GM23338 (cell line): ENCODE data around the gene IL22. TPM values are rescaled to one million over a fixed set of nuclear protein-coding genes. Genes with fewer than 3 reads are reported as not detected.

Experiments
- ATAC-seq: fragments of 200-7000 bp; cut with Tn5 transposase; 3 replicates; pipeline ENCODE4 v1.9.1; 2020
- DNase-seq: peaks from one replicate; pipeline ENCODE4 v3.0.0-alpha.2; 2015; ENCODE audit warnings: low spot score
- H2AFZ ChIP-seq: fragments of 200-600 bp; sonication (generic); 2 replicates; pipeline ENCODE4 v1.8.0; 2016; ENCODE audit warnings: antibody characterized with exemption, mild to moderate bottlenecking, moderate library complexity
- H3F3A ChIP-seq: fragments of 200-600 bp; sonication (generic); replicated peaks from 2 replicates; pipeline ENCODE4 v1.8.0; 2017; ENCODE audit warnings: antibody characterized with exemption, mixed run types, low read depth
- H3K27ac ChIP-seq: fragments of 200-600 bp; sonication (generic); 2 replicates; pipeline ENCODE4 v1.6.1; 2016; ENCODE audit warnings: low read depth
- H3K27me3 ChIP-seq: fragments of 200-600 bp; sonication (generic); 2 replicates; pipeline ENCODE4 v1.8.0; 2016; ENCODE audit warnings: mild to moderate bottlenecking, mixed run types, moderate library complexity; ENCODE audit not compliant: insufficient read depth
- H3K36me3 ChIP-seq: fragments of 200-600 bp; sonication (generic); 2 replicates; pipeline ENCODE4 v1.8.0; 2016; ENCODE audit warnings: mild to moderate bottlenecking; ENCODE audit not compliant: insufficient read depth
- H3K4me1 ChIP-seq: fragments of 200-600 bp; sonication (generic); 2 replicates; pipeline ENCODE4 v1.8.0; 2016; ENCODE audit warnings: mild to moderate bottlenecking, moderate library complexity; ENCODE audit not compliant: insufficient read depth
- H3K4me2 ChIP-seq: fragments of 200-600 bp; sonication (generic); 2 replicates; pipeline ENCODE4 v1.7.1; 2017; ENCODE audit warnings: mixed run types
- H3K4me3 ChIP-seq: fragments of 200-600 bp; sonication (generic); 2 replicates; pipeline ENCODE4 v1.6.1; 2016; ENCODE audit warnings: mixed run types
- H3K79me2 ChIP-seq: fragments of 200-600 bp; sonication (generic); replicated peaks from 2 replicates; pipeline ENCODE4 v1.8.0; 2017; ENCODE audit warnings: mild to moderate bottlenecking; ENCODE audit not compliant: insufficient read depth
- H3K9me2 ChIP-seq: fragments of 200-600 bp; sonication (generic); 2 replicates; pipeline ENCODE4 v1.8.0; 2017; ENCODE audit not compliant: insufficient read depth
- H4K20me1 ChIP-seq: fragments of 200-600 bp; sonication (generic); replicated peaks from 2 replicates; pipeline ENCODE4 v1.8.0; 2017; ENCODE audit warnings: mild to moderate bottlenecking; ENCODE audit not compliant: insufficient read depth
- H3K27ac Mint-ChIP-seq: 2 replicates; pipeline ENCODE4 v1.8.0; 2020; ENCODE audit warnings: inconsistent platforms, mild to moderate bottlenecking, moderate library complexity, mixed read lengths
- H3K27me3 Mint-ChIP-seq: 3 replicates; pipeline ENCODE4 v1.8.0; 2022; ENCODE audit warnings: low read depth, mild to moderate bottlenecking, moderate library complexity, mixed read lengths, inconsistent platforms; ENCODE audit not compliant: insufficient read depth, poor library complexity
- H3K36me3 Mint-ChIP-seq: 3 replicates; pipeline ENCODE4 v1.8.0; 2021; ENCODE audit warnings: low read depth, mild to moderate bottlenecking, inconsistent platforms, moderate library complexity, mixed read lengths
- H3K4me1 Mint-ChIP-seq: 3 replicates; pipeline ENCODE4 v1.8.0; 2020; ENCODE audit warnings: mild to moderate bottlenecking, inconsistent platforms, mixed read lengths
- H3K4me3 Mint-ChIP-seq: 3 replicates; pipeline ENCODE4 v1.8.0; 2021; ENCODE audit warnings: moderate library complexity, mild to moderate bottlenecking, inconsistent platforms, mixed read lengths
- H3K9me3 Mint-ChIP-seq: 3 replicates; pipeline ENCODE4 v1.8.0; 2020; ENCODE audit warnings: moderate library complexity, mild to moderate bottlenecking, inconsistent platforms, mixed read lengths
- CREB1 ChIP-seq: fragments of 250-450 bp; sonication (Bioruptor Pico); IDR thresholded peaks from 2 replicates; pipeline ENCODE4 v1.5.0; 2020; ENCODE audit warnings: low read depth, mild to moderate bottlenecking, moderate library complexity
- CTCF ChIP-seq, 2 experiments: fragments of 200-600 bp in 1 of 2; sonication (generic) in 1 of 2; conservative IDR thresholded peaks; 2 replicates each; pipeline versions ENCODE4 v1.5.1 to v1.6.1; 2016 to 2017; ENCODE audit warnings: antibody characterized with exemption in 2 of 2, low read depth in 2 of 2, mild to moderate bottlenecking in 2 of 2, moderate library complexity in 1 of 2
- ZNF462 ChIP-seq: fragments of 250-450 bp; sonication (Bioruptor Pico); IDR thresholded peaks from 2 replicates; pipeline ENCODE4 v1.5.0; 2020; ENCODE audit warnings: mild to moderate bottlenecking, moderate library complexity
- polyA plus RNA-seq: library from polyadenylated mRNA; unstranded; fragments of >200 nt; fragmentation: Nextera tagmentation; extraction: Ambion mirVana; gene quantifications from 2 replicates; pipeline ENCODE4 v1.2.1, GENCODE V29; 2016
- total RNA-seq: library from RNA; depleted of rRNA; stranded (reverse); fragments of >200 nt; shearing (Covaris generic); gene quantifications from 2 replicates; pipeline ENCODE4 v1.2.3, GENCODE V29; 2014

Gene IL22
- total and polyA plus RNA-seq, 2 experiments from 2014 or later: not detected

- H3K4me3 Mint-ChIP-seq: no peak overlapping the region
- H3K4me1 ChIP-seq: peaks cover 11% of the 10 kb centered on the region; the same call in 1 of the 2 replicates
- no peak overlapping the region for H3K4me3 ChIP-seq
- ATAC-seq: peak; percentile 64
- H3K4me1 Mint-ChIP-seq: peaks cover 16% of the 10 kb centered on the region
- no peaks in the 10 kb centered on the region for H3K36me3 ChIP-seq
- no peaks in the 10 kb centered on the region for H4K20me1 ChIP-seq
- no peaks in the 10 kb centered on the region for H3K9me3 Mint-ChIP-seq
- H3K27me3 Mint-ChIP-seq: peaks cover 2% of the 10 kb centered on the region
- no peak overlapping the region for H2AFZ ChIP-seq
- DNase-seq: peak; percentile 8
- H3K36me3 Mint-ChIP-seq: no peaks in the 10 kb centered on the region
- peak overlapping the region; percentile 36; the same call in 1 of the 2 replicates for H3K27ac Mint-ChIP-seq
- H3K27me3 ChIP-seq: no peaks in the 10 kb centered on the region
- H3K79me2 ChIP-seq: no peaks in the 10 kb centered on the region
- no peak for TF ChIP-seq CTCF (conservative IDR thresholded peaks at IDR 0.05; ENCODE audit: low read depth in 2 of 2)
- no peak for TF ChIP-seq CREB1 (CRISPR knock-in tag)
- no peak for TF ChIP-seq ZNF462 (CRISPR knock-in tag)
- H3K4me2 ChIP-seq: peak overlapping the region; percentile 55; the same call in 1 of the 2 replicates
- H3F3A ChIP-seq: no peaks in the 10 kb centered on the region
- no peak overlapping the region for H3K27ac ChIP-seq
- H3K9me2 ChIP-seq: 0 out of 2 replicates have a peak, but pooled peaks cover 3% of the 10 kb centered on the region
These were observed 54.3 kb downstream of the IL22 start for GRCh38 chr12:68199127-68199526.
